HG03565 (cell line): ENCODE data around the gene SOX9.

Experiments used
- ATAC-seq: cut with Tn5 transposase; IDR thresholded peaks from one replicate; pipeline ENCODE4 v1.9.1; 2021; ENCODE audit warnings: mild to moderate bottlenecking, moderate library complexity; ENCODE audit not compliant: unreplicated experiment

The SOX9 gene

DNA sequence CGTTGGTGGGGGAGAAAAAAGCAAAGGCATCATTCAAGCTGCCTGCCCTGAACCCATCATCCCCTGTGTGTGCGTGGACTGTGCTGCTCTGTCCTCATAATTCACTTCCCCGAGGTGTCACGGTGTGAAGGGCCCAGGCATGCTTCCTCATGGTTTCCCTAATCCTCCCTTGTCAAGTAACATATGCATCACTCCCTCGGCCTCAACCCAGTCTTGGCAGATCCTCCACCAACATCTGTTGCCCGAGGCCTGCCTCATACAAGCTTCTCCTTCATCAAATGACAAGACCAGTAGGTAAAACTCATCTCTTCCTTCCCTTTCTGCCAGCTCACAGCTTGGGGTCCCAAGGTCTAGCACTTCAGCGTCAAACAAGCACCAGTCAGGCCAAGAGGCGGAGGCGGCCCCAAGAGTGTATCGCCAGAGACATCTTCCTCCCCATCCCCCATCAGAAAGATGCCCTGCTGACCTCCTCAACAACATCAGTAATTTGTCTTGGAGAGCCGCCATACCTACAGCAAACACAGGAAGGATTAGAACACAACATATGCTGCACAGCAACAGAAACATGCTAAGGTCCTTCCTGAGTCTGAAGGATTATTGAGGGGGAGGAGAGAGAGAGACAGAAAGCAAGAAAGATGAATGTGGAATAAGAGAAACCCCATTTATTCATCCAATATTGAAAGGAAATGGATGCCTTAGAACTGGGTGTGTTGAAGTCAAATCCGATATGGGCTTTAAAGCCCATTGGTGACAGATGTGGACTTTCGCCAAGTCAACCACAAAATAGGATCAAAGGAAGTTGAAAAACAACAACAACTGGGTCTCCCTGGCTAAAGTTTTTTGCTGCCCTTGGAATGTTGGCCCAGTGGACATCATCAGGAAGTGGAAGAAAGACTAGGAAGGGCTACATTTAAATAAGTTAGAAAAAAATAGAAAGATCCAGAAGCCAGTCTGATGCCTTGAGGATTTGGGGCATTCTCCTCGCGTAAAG is 38.4 kb downstream of the SOX9 start:
- ATAC-seq: no peak

DNA sequence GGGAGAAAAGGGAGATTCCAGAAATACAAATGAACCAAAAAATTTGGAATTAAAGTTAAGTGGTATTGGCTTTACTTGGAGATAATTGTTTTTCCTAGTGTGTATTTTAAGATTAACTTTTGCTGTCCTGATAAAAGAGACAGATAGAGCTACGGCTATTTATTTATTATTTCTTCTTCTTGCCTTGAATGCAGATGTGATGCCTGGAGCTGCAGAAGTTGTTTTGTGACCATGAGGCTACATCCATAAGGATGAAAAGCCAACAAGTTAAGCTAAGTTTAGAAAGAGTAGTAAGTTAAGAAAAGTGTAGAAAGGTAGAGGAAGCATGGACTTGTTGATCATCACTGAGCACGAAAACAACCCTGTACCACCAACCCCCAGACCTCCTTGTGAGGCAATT is 41.7 kb downstream of the SOX9 start:
- no peak for ATAC-seq

- ATAC-seq: no peak
Observed at GRCh38 chr17:72163474-72163873, 42.7 kb downstream of the SOX9 start.

- no peak for ATAC-seq
Observed at GRCh38 chr17:72164158-72164739, 43.4 kb downstream of the SOX9 start.

- no peak for ATAC-seq
Observed at GRCh38 chr17:72165192-72165866, 44.5 kb downstream of the SOX9 start.

GRCh38 chr17:72165867-72166439 is 45.1 kb downstream of the SOX9 start:
- no peak for ATAC-seq

GRCh38 chr17:72167593-72167992 is 46.8 kb downstream of the SOX9 start:
- ATAC-seq: no peak

- no peak for ATAC-seq
Observed at GRCh38 chr17:72169823-72170222, 49.0 kb downstream of the SOX9 start.

DNA sequence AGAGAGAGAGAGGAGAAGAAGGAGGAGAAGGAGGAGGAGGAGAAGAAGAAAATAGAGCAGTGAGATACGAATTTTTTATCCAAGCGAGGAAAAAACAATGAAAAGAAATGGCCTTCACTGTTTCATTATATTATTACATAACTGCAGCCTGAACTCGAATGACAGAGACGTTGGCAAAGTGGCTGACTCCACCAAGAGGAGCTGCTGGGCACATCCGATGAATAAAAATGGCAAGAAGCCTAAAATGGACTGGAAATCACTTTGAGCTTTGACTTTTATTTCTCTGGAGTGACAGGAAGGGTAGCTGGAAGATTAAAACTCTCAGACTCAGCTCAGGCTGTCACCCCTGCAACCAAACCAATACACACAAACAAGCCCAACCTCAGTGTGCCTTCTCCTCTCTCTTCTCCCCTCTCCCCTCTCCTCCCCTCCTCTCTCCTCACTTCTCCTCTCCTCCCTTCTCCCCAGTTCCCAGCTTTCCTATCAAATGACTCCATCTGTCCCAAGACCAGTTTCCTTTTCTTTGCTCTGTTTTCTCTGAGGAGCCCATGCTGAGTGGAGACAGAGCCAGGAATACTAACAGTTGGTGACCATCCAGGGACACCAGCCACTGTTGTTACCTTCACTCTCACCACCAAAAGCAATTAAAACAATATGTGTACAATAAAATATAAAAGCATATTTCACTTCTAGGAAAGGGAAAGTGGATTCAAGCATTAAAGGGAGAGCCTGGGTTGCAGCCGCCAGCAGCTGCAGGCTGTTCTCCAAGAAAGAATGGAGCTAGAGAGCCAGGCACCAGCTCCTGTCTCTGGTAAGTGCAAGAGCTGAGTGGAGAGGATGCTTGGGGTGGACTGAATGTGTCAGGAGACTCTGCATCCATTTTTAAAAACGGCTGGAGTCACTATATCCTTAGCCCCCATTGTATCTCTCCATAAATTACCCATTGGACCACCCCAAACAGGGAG is 51.2 kb downstream of the SOX9 start:
- no peak for ATAC-seq

GRCh38 chr17:72173499-72174116 is 52.8 kb downstream of the SOX9 start:
- no peak for ATAC-seq

- no peak for ATAC-seq
Observed at GRCh38 chr17:72175263-72175662, 54.4 kb downstream of the SOX9 start.
